ENCODE data around the gene GNB1.
"Not testable (repeated sequence)": the region's sequence is repeated elsewhere in the genome, so short reads cannot be mapped to it uniquely, and the experiment has no call there.

Gene GNB1

DNA sequence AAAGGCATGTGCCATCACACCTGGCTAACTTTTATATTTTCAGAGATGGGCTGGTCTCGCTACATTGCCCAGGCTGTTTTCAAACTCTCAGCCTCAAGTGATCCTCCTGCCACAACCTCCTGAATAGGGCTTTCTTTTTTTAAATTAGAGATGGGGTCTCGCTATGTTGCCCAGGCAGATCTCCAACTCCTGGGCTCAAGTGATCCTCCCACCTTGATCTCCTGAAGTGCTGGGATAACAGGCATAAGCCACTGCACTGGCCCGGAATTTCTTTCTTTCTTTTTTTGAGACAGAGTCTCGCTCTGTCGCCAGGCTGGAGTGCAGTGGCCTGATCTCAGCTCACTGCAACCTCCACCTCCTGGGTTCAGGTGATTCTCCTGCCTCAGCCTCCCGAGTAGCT is 34.7 kb downstream of the GNB1 start:
- not testable (repeated sequence) for DNase-seq

GRCh38 chr1:1853593-1854257 is 37.2 kb downstream of the GNB1 start:
- no peak for DNase-seq

DNA sequence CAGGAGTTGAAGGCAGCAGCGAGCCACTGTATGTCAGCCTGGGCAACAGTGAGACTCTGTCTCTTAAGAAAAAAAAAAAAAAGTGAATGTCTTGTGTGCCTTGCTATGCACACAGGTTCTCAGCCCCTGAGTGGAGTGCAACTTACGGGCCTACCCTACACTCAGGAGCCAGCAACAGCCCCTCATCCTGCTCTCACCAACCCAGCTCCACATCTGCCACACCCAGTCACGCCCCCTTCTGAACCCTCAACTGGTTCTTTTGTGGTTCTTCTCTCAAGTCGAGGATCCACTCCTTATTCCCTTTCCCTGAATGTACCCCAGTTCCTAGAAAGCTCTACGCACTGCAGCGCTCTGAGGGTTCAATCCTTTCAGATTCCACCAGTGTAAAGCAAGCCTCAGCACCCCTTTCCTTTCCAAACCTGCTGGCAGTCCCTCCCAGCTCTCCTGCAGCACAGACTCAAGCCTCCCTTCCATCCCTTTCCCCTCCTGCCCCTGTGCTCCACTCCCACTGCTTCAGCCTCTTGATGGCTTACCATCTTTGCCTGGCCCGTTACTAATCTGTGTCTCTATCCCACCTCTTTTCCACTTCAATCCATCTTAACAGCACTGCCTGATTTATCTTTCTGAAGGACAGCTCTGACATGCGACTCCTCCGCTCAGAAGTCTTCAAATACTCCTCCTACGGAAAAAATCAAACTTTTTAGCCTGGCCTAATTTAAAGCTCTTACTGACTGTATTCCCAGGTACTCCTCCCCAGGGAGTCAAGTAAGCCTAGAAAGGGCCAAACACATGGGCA is 38.1 kb downstream of the GNB1 start:
- DNase-seq, result no peak

DNA sequence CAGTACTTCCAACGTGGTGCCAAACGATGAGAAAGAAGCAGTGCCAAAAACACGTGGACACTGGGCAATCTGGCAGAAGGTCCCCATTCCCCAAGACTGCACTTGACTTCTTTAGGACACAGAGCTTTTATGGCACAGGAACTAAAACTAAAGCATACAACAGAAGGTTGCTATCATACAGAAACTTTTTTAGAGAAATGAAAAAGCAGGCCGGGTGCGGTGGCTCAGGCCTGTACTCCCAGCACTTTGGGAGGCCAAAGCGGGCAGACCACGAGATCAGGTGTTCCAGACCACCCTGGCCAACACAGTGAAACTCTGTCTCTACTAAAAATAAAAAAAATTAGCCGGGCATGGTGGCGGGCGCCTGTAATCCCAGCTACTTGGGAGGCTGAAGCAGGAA is 43.0 kb downstream of the GNB1 start:
- no peak for DNase-seq

DNA sequence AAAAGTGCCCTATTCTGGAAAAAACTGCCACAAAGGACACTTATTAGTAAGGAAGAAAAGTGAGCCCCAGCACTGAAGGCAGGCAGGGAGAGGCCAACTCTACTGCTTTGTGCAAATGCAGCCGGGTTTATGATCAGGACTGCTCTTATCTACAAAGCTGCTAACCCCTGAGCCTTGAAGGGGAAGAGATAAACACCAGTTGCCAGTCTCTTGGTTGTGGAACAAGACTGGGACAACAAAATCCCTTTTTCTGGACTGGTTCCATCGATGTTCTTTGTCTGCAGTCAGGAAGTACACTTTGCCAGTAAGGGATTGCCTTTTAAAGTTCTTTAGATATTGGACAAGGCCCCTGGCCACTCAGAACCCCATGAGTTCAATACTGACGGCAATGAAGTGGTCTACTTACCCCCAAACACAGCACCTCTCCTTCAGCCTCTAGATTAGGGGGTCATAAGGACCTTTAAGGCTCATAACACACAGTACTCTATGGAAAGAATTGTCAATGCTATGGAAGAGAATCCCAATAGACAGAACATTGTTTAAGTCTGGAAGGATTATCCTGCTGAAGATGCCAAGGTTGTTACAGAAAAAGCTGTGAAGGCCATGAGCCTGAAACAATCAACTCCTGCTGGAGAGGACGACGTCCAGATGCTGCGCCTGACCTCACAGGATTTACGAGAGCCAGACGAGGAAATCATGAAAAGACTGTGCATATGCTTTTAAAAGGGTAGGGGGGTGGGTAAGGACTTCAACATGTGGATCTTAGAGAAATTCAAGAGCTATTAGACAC is 43.6 kb downstream of the GNB1 start:
- DNase-seq, result no peak

DNA sequence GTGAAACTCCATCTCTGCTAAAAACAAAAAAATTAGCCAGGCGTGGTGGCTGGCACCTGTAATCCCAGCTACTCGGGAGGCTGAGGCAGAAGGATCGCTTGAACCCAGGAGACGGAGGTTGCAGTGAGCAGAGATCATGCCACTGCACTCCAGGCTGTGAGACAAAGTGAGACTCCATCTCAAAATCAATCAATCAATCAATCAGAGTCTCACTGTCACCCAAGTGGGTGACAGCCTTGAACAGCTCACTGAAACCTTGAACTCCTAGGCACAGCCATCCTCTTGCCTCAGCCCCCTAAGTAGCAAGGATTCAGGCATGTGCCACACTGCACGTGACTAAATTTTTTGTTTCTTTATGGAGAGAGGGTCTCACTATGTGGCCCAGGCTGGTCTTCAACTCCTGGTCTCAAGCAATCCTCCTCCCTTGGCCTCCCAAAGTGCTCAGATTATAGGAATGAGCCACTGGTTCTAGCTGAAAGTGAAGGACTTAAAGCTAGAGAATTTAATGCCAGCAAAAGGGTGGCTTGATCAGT is 44.4 kb downstream of the GNB1 start:
- DNase-seq, result no peak

GRCh38 chr1:1842360-1843146 is 48.3 kb downstream of the GNB1 start:
- no peak for DNase-seq

GRCh38 chr1:1841575-1841995 is 49.3 kb downstream of the GNB1 start:
- DNase-seq, result no peak

GRCh38 chr1:1839311-1839965 is 51.4 kb downstream of the GNB1 start:
- DNase-seq, result no peak

- DNase-seq, result no peak
These were observed 54.8 kb downstream of the GNB1 start for GRCh38 chr1:1836119-1836518.

DNA sequence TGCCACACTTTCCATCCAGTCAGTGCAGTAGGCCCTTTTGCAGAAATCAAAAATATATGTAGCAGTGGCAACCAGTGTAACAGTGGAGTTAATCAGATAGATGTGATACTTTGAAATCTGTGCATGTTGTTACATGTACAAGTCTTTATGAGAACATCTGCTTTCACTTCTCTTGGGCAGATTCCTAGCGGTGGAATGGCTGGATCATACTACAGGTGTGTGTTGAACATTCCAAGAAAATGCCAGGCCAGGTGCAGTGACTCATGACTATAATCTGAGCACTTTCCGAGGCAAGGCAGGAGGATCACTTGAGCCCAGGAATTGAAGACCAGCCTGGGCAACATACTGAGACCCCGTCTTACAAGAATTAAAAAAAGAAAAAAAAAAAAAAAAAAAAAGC is 55.3 kb downstream of the GNB1 start:
- DNase-seq, result no peak

DNA sequence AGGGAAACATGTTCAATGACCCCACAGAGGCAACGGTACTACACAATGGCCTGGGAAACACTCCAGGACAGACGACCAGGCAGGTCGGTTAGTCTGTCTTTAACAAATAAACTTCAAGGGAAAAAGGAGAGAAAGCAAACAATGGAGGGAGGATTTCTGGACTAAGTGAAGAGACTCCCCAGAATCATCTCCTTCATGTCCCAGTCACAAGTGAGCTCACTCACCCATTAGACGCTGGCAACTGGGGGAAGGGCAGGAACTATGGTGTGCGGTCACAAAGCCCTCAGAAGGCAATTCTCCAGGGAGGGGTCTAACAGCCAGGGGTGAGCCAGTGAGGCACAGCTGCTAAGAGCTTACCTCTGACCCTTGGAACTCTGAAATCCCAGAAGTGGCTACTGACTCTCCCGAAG is 57.0 kb downstream of the GNB1 start:
- DNase-seq, result no peak

- no peak for DNase-seq
These were observed 57.4 kb downstream of the GNB1 start for GRCh38 chr1:1833456-1833855.

DNA sequence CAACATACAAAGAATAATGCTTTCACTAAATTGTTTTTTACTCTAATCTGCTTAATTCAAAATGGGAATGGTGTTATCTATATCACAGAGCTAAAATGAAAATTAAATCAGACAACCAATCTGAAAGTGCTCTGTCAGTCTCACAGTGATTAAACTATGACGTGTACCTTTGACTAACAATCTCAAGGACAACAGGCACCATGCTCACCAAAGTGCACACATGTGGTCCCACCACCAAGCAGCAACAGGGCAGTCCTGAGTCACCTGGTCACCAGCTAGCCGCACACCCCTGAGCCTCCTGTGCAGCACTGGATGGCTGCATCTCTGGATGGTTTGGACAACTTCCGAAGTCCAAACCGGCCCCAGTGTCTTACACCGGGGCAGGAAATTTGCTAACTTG is 58.1 kb downstream of the GNB1 start:
- DNase-seq, result no peak

DNA sequence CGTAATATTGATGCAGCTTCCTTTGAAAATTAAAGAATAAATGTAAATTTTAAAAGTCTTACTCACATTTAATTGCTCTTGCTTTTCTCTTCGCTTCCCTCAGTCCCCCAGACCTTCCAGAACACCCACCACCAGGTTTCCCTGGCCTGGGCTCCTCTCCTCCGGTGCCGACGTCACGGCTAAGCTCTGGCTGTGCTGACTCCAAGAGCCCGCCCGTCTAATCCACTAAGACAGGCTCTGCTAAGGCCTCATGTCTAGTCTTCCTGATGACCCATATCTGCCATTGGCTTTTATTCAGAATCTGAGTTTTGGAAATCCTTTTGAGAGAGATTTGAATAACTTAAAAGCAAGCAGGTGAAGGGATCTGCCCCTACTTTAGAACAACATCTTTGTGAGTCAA is 58.7 kb downstream of the GNB1 start:
- DNase-seq, result no peak

DNA sequence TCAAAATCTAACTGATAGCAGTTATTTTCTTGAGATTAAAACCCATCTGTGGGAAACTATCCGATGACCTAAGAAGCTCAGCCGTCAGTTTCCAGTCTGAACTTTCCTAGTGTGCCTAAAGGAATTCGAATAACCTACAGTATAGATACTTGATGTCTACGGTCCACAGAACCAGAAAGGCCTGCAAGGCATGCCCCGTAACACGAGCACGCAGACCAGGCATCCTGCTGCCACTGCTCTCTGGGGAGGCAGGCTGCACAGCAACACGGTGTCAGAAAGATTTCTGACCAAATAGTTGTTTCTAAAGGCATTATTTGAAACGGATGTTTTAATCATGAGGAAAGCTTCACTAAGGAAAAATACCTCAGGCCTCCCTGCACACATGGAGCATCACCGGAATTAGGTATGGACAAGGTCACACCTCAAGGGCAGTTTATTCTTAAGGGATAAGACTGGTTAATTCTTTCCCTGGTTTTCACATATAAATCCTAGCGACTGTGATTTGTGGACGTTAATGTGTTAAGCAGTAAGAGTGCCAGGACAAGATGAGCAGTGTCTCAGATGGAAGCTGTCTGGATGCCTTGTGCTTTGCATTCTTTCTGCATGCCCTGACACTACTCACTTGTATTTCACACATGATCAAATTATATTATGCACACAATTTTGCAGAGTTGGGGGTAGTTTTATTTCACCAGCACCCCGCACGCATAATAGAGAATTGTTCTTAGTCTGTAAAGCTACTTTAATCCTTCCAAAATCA is 63.6 kb downstream of the GNB1 start:
- DNase-seq, result no peak

- DNase-seq, result no peak
These were observed 64.4 kb downstream of the GNB1 start for GRCh38 chr1:1826356-1827088.

DNA sequence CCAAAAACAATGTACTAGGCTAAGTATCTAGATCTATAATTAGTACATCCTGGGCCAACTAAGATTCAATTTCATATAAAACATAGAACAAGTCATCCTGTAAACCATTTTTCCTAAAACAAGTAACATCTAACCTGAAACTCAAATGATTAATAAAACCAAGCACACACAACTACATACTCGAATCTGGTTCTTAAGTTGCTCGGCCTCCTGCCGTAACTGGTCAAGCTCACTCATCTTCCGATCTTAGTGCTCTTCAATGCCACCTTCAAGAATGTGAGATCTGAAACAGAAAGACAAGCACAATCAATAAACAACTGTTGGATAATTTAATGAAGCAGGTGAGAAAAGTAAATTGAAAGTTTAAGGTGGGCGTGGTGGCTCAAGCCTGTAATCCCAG is 65.7 kb downstream of the GNB1 start:
- no peak for DNase-seq

DNA sequence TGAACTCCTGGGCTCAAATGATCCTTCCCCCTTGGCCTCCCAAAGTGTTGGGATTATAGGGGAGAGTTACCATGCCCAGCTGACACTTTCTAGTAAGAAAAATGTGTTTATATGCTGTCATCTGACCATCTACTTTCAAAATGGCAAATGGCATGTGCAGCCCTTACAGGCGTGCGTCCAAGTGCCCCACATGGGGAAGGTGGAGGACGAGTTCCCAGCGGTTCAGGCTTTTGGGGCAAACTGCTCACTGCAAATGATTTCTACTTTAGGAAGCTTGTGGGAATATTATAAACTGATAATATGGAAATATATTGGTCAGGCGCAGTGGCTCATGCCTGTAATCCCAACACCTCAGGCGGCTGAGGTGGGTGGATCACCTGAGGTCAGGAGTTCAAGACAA is 71.1 kb downstream of the GNB1 start:
- no peak for DNase-seq

DNA sequence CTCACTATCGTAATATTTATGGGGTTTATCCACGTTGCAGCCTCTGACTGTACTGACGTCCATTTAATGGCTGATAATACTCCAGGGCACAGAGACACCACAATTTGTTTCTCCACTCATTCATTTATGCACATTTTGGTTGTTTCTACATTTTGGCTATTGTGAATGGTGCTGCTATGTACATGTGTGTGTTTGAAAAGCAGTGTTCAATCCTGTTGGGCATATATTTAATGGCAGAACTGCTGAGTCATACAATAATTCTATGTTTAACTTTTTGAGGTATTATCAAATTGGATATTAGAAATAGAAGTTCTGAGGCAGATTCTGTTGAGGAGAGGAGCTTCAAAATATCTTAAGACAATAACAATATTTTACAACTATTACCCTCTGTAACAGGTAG is 73.7 kb downstream of the GNB1 start:
- no peak for DNase-seq

Data from GDM1 (cell line).